ENCODE data around the gene TAOK1. TPM values are rescaled to one million over a fixed set of nuclear protein-coding genes. Genes with fewer than 3 reads are reported as not detected.

Gene TAOK1
- total RNA-seq, 1 donor from 2014 or later, result 63.5 TPM

DNA sequence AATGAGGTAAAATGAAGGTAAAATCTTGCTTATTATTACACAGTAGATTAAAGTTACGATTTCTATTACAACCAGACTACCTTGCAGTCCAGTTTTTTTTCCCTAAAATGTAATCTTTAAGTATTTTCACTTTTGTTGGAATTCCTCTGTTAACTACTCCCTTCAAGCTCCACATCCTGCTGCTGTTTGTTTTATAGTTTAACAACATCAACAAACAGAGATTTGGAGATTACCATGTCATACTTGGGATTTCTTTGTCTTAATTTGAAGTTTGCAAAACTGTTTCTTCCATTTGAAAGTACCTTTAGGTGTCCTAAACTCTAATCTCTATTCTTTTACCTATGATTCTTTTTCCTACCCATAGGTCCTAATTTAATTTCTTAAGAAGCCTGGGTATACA is 93.3 kb downstream of the TAOK1 start:
- Mint-ChIP-seq H3K4me1 (ENCODE audit: unreplicated experiment) (no peaks in the 10 kb centered on the region), H3K36me3 (peaks cover 5% of the 10 kb centered on the region), H3K27ac (no peak overlapping the region), H3K27me3 (no peaks in the 10 kb centered on the region), H3K4me3 (no peak overlapping the region), H3K9me3 (no peaks in the 10 kb centered on the region)
- DNase-seq (ENCODE audit: extremely low spot score, unreplicated experiment), result no peak
- TF ChIP-seq, protein P1, sequence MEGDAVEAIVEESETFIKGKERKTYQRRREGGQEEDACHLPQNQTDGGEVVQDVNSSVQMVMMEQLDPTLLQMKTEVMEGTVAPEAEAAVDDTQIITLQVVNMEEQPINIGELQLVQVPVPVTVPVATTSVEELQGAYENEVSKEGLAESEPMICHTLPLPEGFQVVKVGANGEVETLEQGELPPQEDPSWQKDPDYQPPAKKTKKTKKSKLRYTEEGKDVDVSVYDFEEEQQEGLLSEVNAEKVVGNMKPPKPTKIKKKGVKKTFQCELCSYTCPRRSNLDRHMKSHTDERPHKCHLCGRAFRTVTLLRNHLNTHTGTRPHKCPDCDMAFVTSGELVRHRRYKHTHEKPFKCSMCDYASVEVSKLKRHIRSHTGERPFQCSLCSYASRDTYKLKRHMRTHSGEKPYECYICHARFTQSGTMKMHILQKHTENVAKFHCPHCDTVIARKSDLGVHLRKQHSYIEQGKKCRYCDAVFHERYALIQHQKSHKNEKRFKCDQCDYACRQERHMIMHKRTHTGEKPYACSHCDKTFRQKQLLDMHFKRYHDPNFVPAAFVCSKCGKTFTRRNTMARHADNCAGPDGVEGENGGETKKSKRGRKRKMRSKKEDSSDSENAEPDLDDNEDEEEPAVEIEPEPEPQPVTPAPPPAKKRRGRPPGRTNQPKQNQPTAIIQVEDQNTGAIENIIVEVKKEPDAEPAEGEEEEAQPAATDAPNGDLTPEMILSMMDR (conservative IDR thresholded peaks at IDR 0.05), result no peak

DNA sequence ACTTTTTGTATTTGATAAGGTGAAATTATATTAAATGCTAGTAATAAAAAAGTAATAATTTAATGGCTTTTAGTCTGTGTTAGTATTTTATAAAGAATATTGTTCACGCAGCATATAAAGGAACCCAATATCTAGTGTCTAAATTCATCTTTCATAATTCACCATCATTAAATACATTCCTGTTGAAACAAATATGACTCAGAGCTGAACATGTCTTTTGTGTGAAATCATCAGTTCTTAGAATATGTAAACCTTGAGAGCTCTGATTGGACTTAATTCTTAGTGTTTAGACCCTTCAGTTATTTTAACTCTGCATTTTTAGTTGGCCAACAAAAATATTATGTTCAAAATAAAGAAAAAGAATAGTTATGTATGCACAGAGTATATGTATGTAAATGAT is 104.8 kb downstream of the TAOK1 start:
- Mint-ChIP-seq H3K36me3 (peaks cover 22% of the 10 kb centered on the region), H3K9me3 (no peaks in the 10 kb centered on the region), H3K27me3 (no peaks in the 10 kb centered on the region), H3K4me1 (ENCODE audit: unreplicated experiment) (no peaks in the 10 kb centered on the region), H3K4me3 (no peak overlapping the region), H3K27ac (no peak overlapping the region)
- DNase-seq (ENCODE audit: extremely low spot score, unreplicated experiment), result no peak
- TF ChIP-seq, protein P1 (conservative IDR thresholded peaks at IDR 0.05), result no peak

DNA sequence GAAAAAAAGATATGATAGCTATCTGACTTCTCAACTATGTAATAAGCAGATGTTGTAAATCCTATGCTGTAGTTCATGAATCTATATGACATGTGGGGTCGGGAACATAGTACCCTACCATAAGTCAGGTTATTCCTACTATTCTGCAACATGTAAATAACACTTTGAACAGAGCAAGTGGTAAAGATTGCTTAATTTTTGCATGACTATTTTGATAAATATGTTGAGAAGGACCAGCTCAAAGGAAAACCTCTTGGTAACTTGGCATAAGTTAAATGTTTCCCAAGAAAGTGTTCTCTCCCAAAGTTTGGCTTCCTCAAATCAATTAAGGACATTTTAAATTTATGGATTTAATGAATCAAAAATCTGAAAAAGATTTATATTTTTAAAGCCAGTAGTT is 114.5 kb downstream of the TAOK1 start:
- Mint-ChIP-seq H3K4me1 (ENCODE audit: unreplicated experiment) (no peaks in the 10 kb centered on the region), H3K27me3 (no peaks in the 10 kb centered on the region), H3K36me3 (peaks cover 13% of the 10 kb centered on the region), H3K9me3 (no peaks in the 10 kb centered on the region), H3K4me3 (no peak overlapping the region), H3K27ac (no peak overlapping the region)
- no peak for DNase-seq (ENCODE audit: extremely low spot score, unreplicated experiment)
- TF ChIP-seq, protein P1 (conservative IDR thresholded peaks at IDR 0.05), result no peak

DNA sequence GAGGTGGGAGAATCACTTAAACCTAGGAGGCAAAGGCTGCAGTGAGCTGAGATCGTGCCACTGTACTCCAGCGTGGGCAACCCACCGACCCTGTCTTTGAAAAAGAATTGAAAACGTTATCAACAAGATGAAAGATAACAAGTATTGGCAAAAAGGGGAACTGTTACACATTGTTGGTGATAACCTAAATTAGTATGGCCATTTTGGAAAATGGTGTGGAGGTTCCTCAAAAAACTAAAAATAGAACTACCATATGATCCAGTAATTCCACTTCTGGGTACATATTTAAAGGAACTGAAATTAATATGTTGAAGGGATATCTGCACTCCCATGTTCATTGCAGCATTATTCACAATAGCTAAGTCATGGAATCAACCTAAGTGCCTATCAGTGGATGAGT is 115.7 kb downstream of the TAOK1 start:
- H3K27ac Mint-ChIP-seq, result no peak overlapping the region
- H3K36me3 Mint-ChIP-seq, result peaks cover 13% of the 10 kb centered on the region
- H3K4me3 Mint-ChIP-seq, result no peak overlapping the region
- no peaks in the 10 kb centered on the region for H3K27me3 Mint-ChIP-seq
- H3K4me1 Mint-ChIP-seq (ENCODE audit: unreplicated experiment), result no peaks in the 10 kb centered on the region
- TF ChIP-seq, protein P1 (conservative IDR thresholded peaks at IDR 0.05), result no peak
- no peaks in the 10 kb centered on the region for H3K9me3 Mint-ChIP-seq
- DNase-seq (ENCODE audit: extremely low spot score, unreplicated experiment), result no peak

DNA sequence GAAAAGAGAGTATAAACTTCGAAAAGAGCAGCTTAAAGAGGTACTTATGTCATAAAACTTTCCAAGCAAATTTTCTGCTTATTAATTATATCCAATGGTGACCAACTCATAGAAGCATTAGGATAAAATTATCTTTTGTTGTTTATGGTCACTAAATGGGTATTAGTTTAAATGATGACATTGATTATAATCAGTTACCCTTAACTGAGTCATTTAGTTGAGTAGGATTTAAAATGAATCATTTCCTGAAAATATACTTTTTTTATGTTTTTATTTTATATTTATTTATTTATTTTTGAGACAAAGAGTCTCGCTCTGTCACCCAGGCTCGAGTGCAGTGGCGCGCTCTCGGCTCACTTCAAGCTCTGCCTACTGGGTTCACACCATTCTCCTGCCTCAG is 120.8 kb downstream of the TAOK1 start:
- no peaks in the 10 kb centered on the region for H3K9me3 Mint-ChIP-seq
- DNase-seq (ENCODE audit: extremely low spot score, unreplicated experiment), result no peak
- H3K36me3 Mint-ChIP-seq, result peaks cover 7% of the 10 kb centered on the region
- no peaks in the 10 kb centered on the region for H3K27me3 Mint-ChIP-seq
- H3K4me3 Mint-ChIP-seq, result no peak overlapping the region
- TF ChIP-seq, protein P1 (conservative IDR thresholded peaks at IDR 0.05), result no peak
- H3K27ac Mint-ChIP-seq, result no peak overlapping the region
- no peaks in the 10 kb centered on the region for H3K4me1 Mint-ChIP-seq (ENCODE audit: unreplicated experiment)

DNA sequence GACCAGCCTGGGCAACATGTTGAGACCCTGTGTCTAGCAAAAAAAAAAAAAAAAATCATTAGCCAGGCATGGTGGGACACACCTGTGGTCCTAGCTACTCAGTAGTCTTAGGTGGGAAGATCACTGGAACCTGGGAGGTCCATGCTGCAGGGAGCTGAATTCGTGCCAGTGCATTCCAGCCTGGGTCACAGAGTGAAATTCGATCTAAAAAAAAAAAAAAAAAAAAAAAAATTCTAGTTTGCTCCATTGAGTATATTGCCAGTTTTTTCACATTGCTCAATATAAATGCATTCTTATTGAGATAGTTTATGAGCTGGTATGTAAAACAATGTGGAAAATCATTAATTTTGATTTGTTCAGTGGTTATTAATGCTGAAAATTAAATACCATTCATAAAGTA is 124.6 kb downstream of the TAOK1 start:
- H3K27ac Mint-ChIP-seq, result no peak overlapping the region

More for the DNA sequence above, 124.6 kb downstream of the TAOK1 start:
- Mint-ChIP-seq H3K4me1 (ENCODE audit: unreplicated experiment) (no peaks in the 10 kb centered on the region), H3K36me3 (peaks cover 17% of the 10 kb centered on the region), H3K4me3 (no peak overlapping the region), H3K9me3 (no peaks in the 10 kb centered on the region), H3K27me3 (no peaks in the 10 kb centered on the region)
- TF ChIP-seq, protein P1 (conservative IDR thresholded peaks at IDR 0.05), result no peak
- DNase-seq (ENCODE audit: extremely low spot score, unreplicated experiment), result no peak
